GM19328 (cell line): ENCODE results near the gene ALKBH5.

Source experiments
- ATAC-seq: cut with Tn5 transposase; IDR thresholded peaks from one replicate; pipeline ENCODE4 v1.9.1; 2021; ENCODE audit warnings: mild to moderate bottlenecking, moderate library complexity; ENCODE audit not compliant: unreplicated experiment

Gene ALKBH5

GRCh38 chr17:18217412-18218015 lies 33.9 kb downstream of the ALKBH5 start:
- ATAC-seq: no peak

GRCh38 chr17:18218756-18219415 lies 35.3 kb downstream of the ALKBH5 start:
- ATAC-seq: no peak

- ATAC-seq: no peak
Observed at GRCh38 chr17:18224053-18224386, 40.4 kb downstream of the ALKBH5 start.

- no peak for ATAC-seq
Observed at GRCh38 chr17:18224387-18225120, 40.9 kb downstream of the ALKBH5 start.

GRCh38 chr17:18225121-18225641 lies 41.6 kb downstream of the ALKBH5 start, which contains the start of gene LLGL1:
Gene LLGL1 (plus strand): TSS chr17:18225635. CDS start chr17:18225683, 48 bp downstream.
- peak; percentile 88 for ATAC-seq

GRCh38 chr17:18225642-18226283 lies 42.1 kb downstream of the ALKBH5 start:
- ATAC-seq: no peak

GRCh38 chr17:18226284-18226945 lies 42.8 kb downstream of the ALKBH5 start:
- no peak for ATAC-seq

- no peak for ATAC-seq
Observed at GRCh38 chr17:18227635-18228034, 44.0 kb downstream of the ALKBH5 start.

- ATAC-seq: no peak
Observed at GRCh38 chr17:18228176-18228682, 44.6 kb downstream of the ALKBH5 start.

- no peak for ATAC-seq
Observed at GRCh38 chr17:18229254-18229653, 45.6 kb downstream of the ALKBH5 start.

GRCh38 chr17:18229771-18230170 lies 46.1 kb downstream of the ALKBH5 start:
- ATAC-seq: no peak

GRCh38 chr17:18230288-18231141 lies 46.9 kb downstream of the ALKBH5 start:
- ATAC-seq: no peak

- no peak for ATAC-seq
Observed at GRCh38 chr17:18231164-18231563, 47.5 kb downstream of the ALKBH5 start.

GRCh38 chr17:18233803-18234518 lies 50.3 kb downstream of the ALKBH5 start:
- no peak for ATAC-seq

GRCh38 chr17:18234853-18235380 lies 51.3 kb downstream of the ALKBH5 start:
- ATAC-seq: no peak

- no peak for ATAC-seq
Observed at GRCh38 chr17:18235743-18236256, 52.2 kb downstream of the ALKBH5 start.

GRCh38 chr17:18236494-18236893 lies 52.9 kb downstream of the ALKBH5 start:
- ATAC-seq: no peak

GRCh38 chr17:18237461-18237860 lies 53.8 kb downstream of the ALKBH5 start:
- no peak for ATAC-seq

GRCh38 chr17:18238299-18238698 lies 54.7 kb downstream of the ALKBH5 start:
- ATAC-seq: no peak
